HCT116 (cell line): Measurements from ENCODE around the gene CBR4. TPM values are rescaled to one million over a fixed set of nuclear protein-coding genes. Genes with fewer than 3 reads are reported as not detected.

Source experiments
- ATAC-seq: fragments of 200-7000 bp; cut with Tn5 transposase; 2 replicates; pipeline ENCODE4 v1.9.1; 2020; ENCODE audit warnings: mild to moderate bottlenecking, moderate library complexity
- BruUV-seq: library from RNA; stranded (reverse); fragments of 400-500 nt; replicated peaks from 2 replicates; lab custom pipeline; 2021; lab: Mats Ljungman, UMichigan
- CTCF ChIA-PET: fragments of 300-600 bp; sonication (Branson Sonifier 250); formaldehyde crosslinking; loops from one replicate; lab custom pipeline; 2021; ENCODE audit warnings: antibody characterized with exemption; lab: Charles Lee
- POLR2A ChIA-PET: fragments of 300-600, 350-600 bp; sonication (Branson Sonifier 250); formaldehyde crosslinking; loops from one replicate; lab custom pipeline; 2021; ENCODE audit warnings: antibody characterized with exemption; lab: Charles Lee
- RAD21 ChIA-PET, 2 experiments: fragments of 300-600 bp; sonication (Branson Sonifier 250); formaldehyde crosslinking; loops; one replicate each; lab custom pipeline; 2023; ENCODE audit warnings: low total read pairs in 2 of 2; ENCODE audit not compliant: uncharacterized antibody in 2 of 2, unreplicated experiment in 2 of 2, low non-redundant PET in 1 of 2; lab: Charles Lee
- DNase-seq: peaks from one replicate; pipeline ENCODE4 v3.0.0-alpha.2; 2010; ENCODE audit warnings: low read depth, low spot score
- H2AFZ ChIP-seq: fragments of 200-600 bp; shearing (Covaris generic), sonication (generic); 2 replicates; pipeline ENCODE4 v1.6.1; 2017; ENCODE audit warnings: low read depth, mixed run types, mixed read lengths, antibody characterized with exemption, low read length; ENCODE audit not compliant: poor library complexity, severe bottlenecking
- H3K27ac ChIP-seq: 2 replicates; pipeline ENCODE4 v1.5.1; 2012; ENCODE audit warnings: low read depth, low read length
- H3K27me3 ChIP-seq: fragments of 200-600 bp; sonication (generic); 2 replicates; pipeline ENCODE4 v1.6.1; 2016; ENCODE audit warnings: mixed run types, low read length, mixed read lengths; ENCODE audit not compliant: insufficient read depth
- H3K36me3 ChIP-seq, 2 experiments: fragments of 200-500 bp in 1 of 2; fragments of 200-600 bp in 1 of 2; sonication (Bioruptor generic) in 1 of 2; sonication (generic) in 1 of 2; 2 replicates each; pipeline versions ENCODE4 v1.5.1 to v1.6.1; 2014 to 2016; ENCODE audit warnings: low read length in 2 of 2, inconsistent platforms in 1 of 2, mixed read lengths in 1 of 2, mixed run types in 1 of 2; ENCODE audit not compliant: insufficient read depth in 2 of 2, control insufficient read depth in 1 of 2
- H3K4me1 ChIP-seq, 2 experiments: fragments of 200-600 bp in 1 of 2; sonication (generic) in 1 of 2; 2 replicates each; pipeline versions ENCODE4 v1.5.1 to v1.6.1; 2012 to 2017; ENCODE audit warnings: low read length in 2 of 2, inconsistent platforms in 1 of 2, mild to moderate bottlenecking in 1 of 2, mixed read lengths in 1 of 2, mixed run types in 1 of 2, moderate library complexity in 1 of 2; ENCODE audit not compliant: insufficient read depth in 2 of 2, control insufficient read depth in 1 of 2
- H3K4me2 ChIP-seq: fragments of 200-600 bp; sonication (generic); 2 replicates; pipeline ENCODE4 v1.6.1; 2017; ENCODE audit warnings: mixed run types, low read length, mixed read lengths
- H3K4me3 ChIP-seq, 2 experiments: fragments of 200-600 bp in 1 of 2; sonication (generic) in 1 of 2; replicated peaks in 1 of 2; 2 replicates each; pipeline ENCODE4 v1.5.1; 2011 to 2016; ENCODE audit warnings: low read length in 2 of 2, control low read depth in 1 of 2, low read depth in 1 of 2, mild to moderate bottlenecking in 1 of 2, mixed read lengths in 1 of 2, mixed run types in 1 of 2
- H3K79me2 ChIP-seq: fragments of 200-600 bp; sonication (generic); 2 replicates; pipeline ENCODE4 v1.6.1; 2017; ENCODE audit warnings: mild to moderate bottlenecking, mixed run types, low read length, moderate library complexity, mixed read lengths; ENCODE audit not compliant: insufficient read depth
- H3K9ac ChIP-seq: fragments of 200-600 bp; sonication (generic); 2 replicates; pipeline ENCODE4 v1.6.1; 2016; ENCODE audit warnings: low read length, mixed read lengths
- H3K9me2 ChIP-seq: fragments of 200-600 bp; sonication (generic), shearing (Covaris generic); 2 replicates; pipeline ENCODE4 v1.6.1; 2017; ENCODE audit warnings: mixed run types, mild to moderate bottlenecking, moderate library complexity; ENCODE audit not compliant: insufficient read depth
- H3K9me3 ChIP-seq, 2 experiments: fragments of 200-500 bp in 1 of 2; fragments of 200-600 bp in 1 of 2; sonication (Bioruptor generic) in 1 of 2; sonication (generic) in 1 of 2; 2 replicates each; pipeline ENCODE4 v1.6.1; 2014 to 2017; ENCODE audit warnings: low read length in 2 of 2, mixed read lengths in 2 of 2, inconsistent platforms in 1 of 2, low read depth in 1 of 2, mild to moderate bottlenecking in 1 of 2, mixed run types in 1 of 2, moderate library complexity in 1 of 2; ENCODE audit not compliant: control insufficient read depth in 1 of 2, insufficient read depth in 1 of 2
- H4K20me1 ChIP-seq: fragments of 200-600 bp; sonication (generic), shearing (Covaris generic); 2 replicates; pipeline ENCODE4 v1.6.1; 2017; ENCODE audit warnings: mixed run types, mild to moderate bottlenecking, moderate library complexity; ENCODE audit not compliant: insufficient read depth
- CBX3 ChIP-seq: IDR thresholded peaks from 2 replicates; pipeline ENCODE4 v1.6.1; 2012; ENCODE audit warnings: low read depth
- CEBPB ChIP-seq: IDR thresholded peaks from 2 replicates; pipeline ENCODE4 v1.6.1; 2012; ENCODE audit warnings: low read depth
- EGR1 ChIP-seq: IDR thresholded peaks from 2 replicates; pipeline ENCODE4 v1.6.1; 2012; ENCODE audit warnings: low read depth
- ELF1 ChIP-seq: IDR thresholded peaks from 2 replicates; pipeline ENCODE4 v1.6.1; 2012; ENCODE audit warnings: low read depth, borderline replicate concordance
- EZH2 ChIP-seq: fragments of 200-600 bp; sonication (generic); IDR thresholded peaks from 2 replicates; pipeline ENCODE4 v1.6.1; 2017; ENCODE audit warnings: antibody characterized with exemption, mixed run types
- EZH2phosphoT487 ChIP-seq: fragments of 200-600 bp; IDR thresholded peaks from 2 replicates; pipeline ENCODE4 v1.6.1; 2018; ENCODE audit warnings: antibody characterized with exemption, borderline replicate concordance
- FOSL1 ChIP-seq: IDR thresholded peaks from 2 replicates; pipeline ENCODE4 v1.6.1; 2012; ENCODE audit warnings: low read depth
- POLR2AphosphoS5 ChIP-seq: IDR thresholded peaks from 2 replicates; pipeline ENCODE4 v1.6.1; 2011; ENCODE audit warnings: mild to moderate bottlenecking, low read depth, low read length, moderate library complexity
- RAD21 ChIP-seq: IDR thresholded peaks from 2 replicates; pipeline ENCODE4 v1.6.1; 2012; ENCODE audit warnings: low read depth, mild to moderate bottlenecking
- SIN3A ChIP-seq: IDR thresholded peaks from 2 replicates; pipeline ENCODE4 v1.6.1; 2012; ENCODE audit warnings: low read depth
- SRF ChIP-seq: IDR thresholded peaks from 2 replicates; pipeline ENCODE4 v1.6.1; 2012; ENCODE audit warnings: low read depth
- TCF7L2 ChIP-seq: IDR thresholded peaks from 2 replicates; pipeline ENCODE4 v1.7.0; 2011; ENCODE audit warnings: borderline replicate concordance, inconsistent platforms; ENCODE audit not compliant: insufficient read depth, insufficient read length; ENCODE audit errors: extremely low read depth
- YY1 ChIP-seq: IDR thresholded peaks from 2 replicates; pipeline ENCODE4 v1.6.1; 2011; ENCODE audit warnings: low read length, low read depth, moderate library complexity, mild to moderate bottlenecking; ENCODE audit not compliant: insufficient replicate concordance; ENCODE audit errors: extremely low read depth
- ZFX ChIP-seq: fragments of 450-650 bp; IDR thresholded peaks from 2 replicates; pipeline ENCODE4 v1.6.1; 2017
- ZNF274 ChIP-seq: fragments of 200-500 bp; sonication (Bioruptor generic); IDR thresholded peaks from 2 replicates; pipeline ENCODE4 v1.6.1; 2014; ENCODE audit warnings: mild to moderate bottlenecking, low read depth, low read length, inconsistent platforms
- intact Hi-C: fragments of 100-400 bp; cut with micrococcal nuclease; formaldehyde crosslinking; loops from 2 replicates; pipeline ENCODE4 v1.10.0; 2022
- total RNA-seq: library from RNA; stranded (reverse); gene quantifications from one replicate; pipeline ENCODE4 v1.2.1, GENCODE V29; 2021; ENCODE audit not compliant: unreplicated experiment
- TF ChIP-seq, protein P1 (sequence below): IDR thresholded peaks from 2 replicates; pipeline ENCODE4 v1.6.1; 2011; ENCODE audit warnings: mild to moderate bottlenecking, low read length, moderate library complexity; ENCODE audit not compliant: insufficient replicate concordance; ENCODE audit errors: extremely low read depth
- TF ChIP-seq, protein P2 (sequence below), 3 experiments: fragments of 200-600 bp in 1 of 3; sonication (generic) in 1 of 3; IDR thresholded peaks in 2 of 3; conservative IDR thresholded peaks in 1 of 3; 2 replicates each; pipeline ENCODE4 v1.5.1; 2012 to 2017; ENCODE audit warnings: low read depth in 2 of 3, low read length in 2 of 3, antibody characterized with exemption in 1 of 3, borderline replicate concordance in 1 of 3, control low read depth in 1 of 3, mild to moderate bottlenecking in 1 of 3, mixed read lengths in 1 of 3, mixed run types in 1 of 3, moderate library complexity in 1 of 3; ENCODE audit not compliant: insufficient read depth in 1 of 3
- TF ChIP-seq, protein P3 (sequence below): IDR thresholded peaks from 2 replicates; pipeline ENCODE4 v1.6.1; 2012
- TF ChIP-seq, protein P4 (sequence below): IDR thresholded peaks from 2 replicates; pipeline ENCODE4 v1.6.1; 2012
- TF ChIP-seq, protein P5 (sequence below): IDR thresholded peaks from 2 replicates; pipeline ENCODE4 v1.6.1; 2012; ENCODE audit warnings: low read depth

CBR4 gene
- total RNA-seq, 1 experiment from 2014 or later: 32.3 TPM

DNA sequence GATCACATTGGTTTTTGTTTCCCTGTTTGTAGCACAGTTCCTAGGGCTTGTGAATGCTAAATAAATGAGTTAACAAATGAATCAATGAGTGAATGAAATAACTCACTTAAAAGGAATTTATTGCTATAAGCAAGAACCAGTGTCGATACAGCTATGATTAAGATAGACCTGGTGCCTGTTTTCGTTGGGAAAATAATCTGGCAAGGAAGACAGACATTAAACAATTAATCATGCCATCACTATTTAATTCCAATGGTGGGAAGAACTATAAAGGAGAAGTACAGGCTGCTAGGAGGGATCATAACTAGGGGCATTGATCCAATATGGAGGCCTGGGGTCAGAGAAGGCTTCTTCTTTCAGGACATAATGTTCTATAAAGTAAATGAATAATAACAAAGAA lies 4.5 kb upstream of the CBR4 start:
- H3K4me2 ChIP-seq: no peak overlapping the region
- ATAC-seq (no peak), DNase-seq (no peak)
- CTCF ChIA-PET: no interaction called here
- no peaks in the 10 kb centered on the region for H3K36me3 ChIP-seq
- no peaks in the 10 kb centered on the region for H3K9me3 ChIP-seq
- H3K27ac ChIP-seq: no peak overlapping the region
- no peaks in the 10 kb centered on the region for H3K9me2 ChIP-seq
- intact Hi-C loops: loop anchor here (5.0 kb wide), 2 partner anchors 298 to 548 kb away; no protein-coding TSS in a partner anchor
- POLR2A ChIA-PET: no interaction called here
- H3K27me3 ChIP-seq: no peaks in the 10 kb centered on the region
- no peak overlapping the region for H2AFZ ChIP-seq
- no TSS peak for BruUV-seq
- H3K79me2 ChIP-seq: peaks cover 3% of the 10 kb centered on the region; the same call in 1 of the 2 replicates
- TF ChIP-seq TCF7L2 (no peak), ZFX (no peak), RAD21 (no peak), SIN3A (no peak), SRF (no peak), YY1 (no peak), ELF1 (no peak), EGR1 (no peak), EZH2 (no peak), ZNF274 (no peak), EZH2phosphoT487 (no peak), CEBPB (no peak), FOSL1 (no peak), POLR2AphosphoS5 (no peak), CBX3 (no peak)
- TF ChIP-seq, protein P1, sequence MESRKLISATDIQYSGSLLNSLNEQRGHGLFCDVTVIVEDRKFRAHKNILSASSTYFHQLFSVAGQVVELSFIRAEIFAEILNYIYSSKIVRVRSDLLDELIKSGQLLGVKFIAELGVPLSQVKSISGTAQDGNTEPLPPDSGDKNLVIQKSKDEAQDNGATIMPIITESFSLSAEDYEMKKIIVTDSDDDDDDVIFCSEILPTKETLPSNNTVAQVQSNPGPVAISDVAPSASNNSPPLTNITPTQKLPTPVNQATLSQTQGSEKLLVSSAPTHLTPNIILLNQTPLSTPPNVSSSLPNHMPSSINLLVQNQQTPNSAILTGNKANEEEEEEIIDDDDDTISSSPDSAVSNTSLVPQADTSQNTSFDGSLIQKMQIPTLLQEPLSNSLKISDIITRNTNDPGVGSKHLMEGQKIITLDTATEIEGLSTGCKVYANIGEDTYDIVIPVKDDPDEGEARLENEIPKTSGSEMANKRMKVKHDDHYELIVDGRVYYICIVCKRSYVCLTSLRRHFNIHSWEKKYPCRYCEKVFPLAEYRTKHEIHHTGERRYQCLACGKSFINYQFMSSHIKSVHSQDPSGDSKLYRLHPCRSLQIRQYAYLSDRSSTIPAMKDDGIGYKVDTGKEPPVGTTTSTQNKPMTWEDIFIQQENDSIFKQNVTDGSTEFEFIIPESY: no peak
- TF ChIP-seq, protein P2, sequence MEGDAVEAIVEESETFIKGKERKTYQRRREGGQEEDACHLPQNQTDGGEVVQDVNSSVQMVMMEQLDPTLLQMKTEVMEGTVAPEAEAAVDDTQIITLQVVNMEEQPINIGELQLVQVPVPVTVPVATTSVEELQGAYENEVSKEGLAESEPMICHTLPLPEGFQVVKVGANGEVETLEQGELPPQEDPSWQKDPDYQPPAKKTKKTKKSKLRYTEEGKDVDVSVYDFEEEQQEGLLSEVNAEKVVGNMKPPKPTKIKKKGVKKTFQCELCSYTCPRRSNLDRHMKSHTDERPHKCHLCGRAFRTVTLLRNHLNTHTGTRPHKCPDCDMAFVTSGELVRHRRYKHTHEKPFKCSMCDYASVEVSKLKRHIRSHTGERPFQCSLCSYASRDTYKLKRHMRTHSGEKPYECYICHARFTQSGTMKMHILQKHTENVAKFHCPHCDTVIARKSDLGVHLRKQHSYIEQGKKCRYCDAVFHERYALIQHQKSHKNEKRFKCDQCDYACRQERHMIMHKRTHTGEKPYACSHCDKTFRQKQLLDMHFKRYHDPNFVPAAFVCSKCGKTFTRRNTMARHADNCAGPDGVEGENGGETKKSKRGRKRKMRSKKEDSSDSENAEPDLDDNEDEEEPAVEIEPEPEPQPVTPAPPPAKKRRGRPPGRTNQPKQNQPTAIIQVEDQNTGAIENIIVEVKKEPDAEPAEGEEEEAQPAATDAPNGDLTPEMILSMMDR (IDR thresholded peaks at IDR 0.05 in 2 of 3, conservative IDR thresholded peaks at IDR 0.05 in 1 of 3; ENCODE audit: borderline replicate concordance in 1 of 3, insufficient read depth in 1 of 3, low read depth in 2 of 3, low read length in 2 of 3): no peak
- TF ChIP-seq, protein P3, sequence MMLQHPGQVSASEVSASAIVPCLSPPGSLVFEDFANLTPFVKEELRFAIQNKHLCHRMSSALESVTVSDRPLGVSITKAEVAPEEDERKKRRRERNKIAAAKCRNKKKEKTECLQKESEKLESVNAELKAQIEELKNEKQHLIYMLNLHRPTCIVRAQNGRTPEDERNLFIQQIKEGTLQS: no peak
- TF ChIP-seq, protein P4, sequence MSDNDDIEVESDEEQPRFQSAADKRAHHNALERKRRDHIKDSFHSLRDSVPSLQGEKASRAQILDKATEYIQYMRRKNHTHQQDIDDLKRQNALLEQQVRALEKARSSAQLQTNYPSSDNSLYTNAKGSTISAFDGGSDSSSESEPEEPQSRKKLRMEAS: no peak
- TF ChIP-seq, protein P5, sequence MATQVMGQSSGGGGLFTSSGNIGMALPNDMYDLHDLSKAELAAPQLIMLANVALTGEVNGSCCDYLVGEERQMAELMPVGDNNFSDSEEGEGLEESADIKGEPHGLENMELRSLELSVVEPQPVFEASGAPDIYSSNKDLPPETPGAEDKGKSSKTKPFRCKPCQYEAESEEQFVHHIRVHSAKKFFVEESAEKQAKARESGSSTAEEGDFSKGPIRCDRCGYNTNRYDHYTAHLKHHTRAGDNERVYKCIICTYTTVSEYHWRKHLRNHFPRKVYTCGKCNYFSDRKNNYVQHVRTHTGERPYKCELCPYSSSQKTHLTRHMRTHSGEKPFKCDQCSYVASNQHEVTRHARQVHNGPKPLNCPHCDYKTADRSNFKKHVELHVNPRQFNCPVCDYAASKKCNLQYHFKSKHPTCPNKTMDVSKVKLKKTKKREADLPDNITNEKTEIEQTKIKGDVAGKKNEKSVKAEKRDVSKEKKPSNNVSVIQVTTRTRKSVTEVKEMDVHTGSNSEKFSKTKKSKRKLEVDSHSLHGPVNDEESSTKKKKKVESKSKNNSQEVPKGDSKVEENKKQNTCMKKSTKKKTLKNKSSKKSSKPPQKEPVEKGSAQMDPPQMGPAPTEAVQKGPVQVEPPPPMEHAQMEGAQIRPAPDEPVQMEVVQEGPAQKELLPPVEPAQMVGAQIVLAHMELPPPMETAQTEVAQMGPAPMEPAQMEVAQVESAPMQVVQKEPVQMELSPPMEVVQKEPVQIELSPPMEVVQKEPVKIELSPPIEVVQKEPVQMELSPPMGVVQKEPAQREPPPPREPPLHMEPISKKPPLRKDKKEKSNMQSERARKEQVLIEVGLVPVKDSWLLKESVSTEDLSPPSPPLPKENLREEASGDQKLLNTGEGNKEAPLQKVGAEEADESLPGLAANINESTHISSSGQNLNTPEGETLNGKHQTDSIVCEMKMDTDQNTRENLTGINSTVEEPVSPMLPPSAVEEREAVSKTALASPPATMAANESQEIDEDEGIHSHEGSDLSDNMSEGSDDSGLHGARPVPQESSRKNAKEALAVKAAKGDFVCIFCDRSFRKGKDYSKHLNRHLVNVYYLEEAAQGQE: no peak
- no peaks in the 10 kb centered on the region for H4K20me1 ChIP-seq
- RAD21 ChIA-PET: no interaction called here
- H3K4me3 ChIP-seq: no peak overlapping the region
- H3K9ac ChIP-seq: no peak overlapping the region
- peaks cover 3 to 6% of the 10 kb centered on the region in 2 experiments; a peak in 3 of 4 replicates for H3K4me1 ChIP-seq
